ENCODE data around the gene GLI3. TPM values are rescaled to one million over a fixed set of nuclear protein-coding genes. Genes with fewer than 3 reads are reported as not detected.

Gene GLI3
- total RNA-seq, 1 donor from 2014 or later = 3.3 TPM

- DNase-seq (no peak), ATAC-seq (ENCODE audit: poor library complexity) (no peak)
- intact Hi-C loops (cut with DNase I) = loop anchor here (5.0 kb wide), 2 partner anchors 35 to 900 kb away; no protein-coding TSS in a partner anchor
These were observed 294.4 kb downstream of the GLI3 start for GRCh38 chr7:41942468-41943093.

GRCh38 chr7:41940760-41941343 lies 296.2 kb downstream of the GLI3 start:
- intact Hi-C loops (cut with DNase I) = loop anchor here (5.0 kb wide), 2 partner anchors 36 to 901 kb away; no protein-coding TSS in a partner anchor
- ATAC-seq (ENCODE audit: poor library complexity) = peak; percentile 89
- DNase-seq = peak; percentile 57

- DNase-seq = no peak
- no peak for ATAC-seq (ENCODE audit: poor library complexity)
- intact Hi-C loops (cut with DNase I) = no loop called here
These were observed 298.6 kb downstream of the GLI3 start for GRCh38 chr7:41938371-41938770.

GRCh38 chr7:41933427-41933826 lies 303.6 kb downstream of the GLI3 start:
- intact Hi-C loops (cut with DNase I) = no loop called here
- DNase-seq (no peak), ATAC-seq (ENCODE audit: poor library complexity) (no peak)

GRCh38 chr7:41931263-41931646 lies 305.8 kb downstream of the GLI3 start:
- DNase-seq (no peak), ATAC-seq (ENCODE audit: poor library complexity) (no peak)
- intact Hi-C loops (cut with DNase I) = no loop called here

- ATAC-seq (ENCODE audit: poor library complexity) (no peak), DNase-seq (no peak)
- intact Hi-C loops (cut with DNase I) = no loop called here
These were observed 306.3 kb downstream of the GLI3 start for GRCh38 chr7:41930538-41931262.

GRCh38 chr7:41928781-41929180 lies 308.2 kb downstream of the GLI3 start:
- ATAC-seq (ENCODE audit: poor library complexity) (no peak), DNase-seq (no peak)
- intact Hi-C loops (cut with DNase I) = no loop called here

- DNase-seq (no peak), ATAC-seq (ENCODE audit: poor library complexity) (no peak)
- intact Hi-C loops (cut with DNase I) = no loop called here
These were observed 308.8 kb downstream of the GLI3 start for GRCh38 chr7:41928166-41928565.

GRCh38 chr7:41927380-41927779 lies 309.6 kb downstream of the GLI3 start:
- ATAC-seq (ENCODE audit: poor library complexity) = no peak
- DNase-seq = no peak
- intact Hi-C loops (cut with DNase I) = no loop called here

- no peak for DNase-seq
- ATAC-seq (ENCODE audit: poor library complexity) = no peak
- intact Hi-C loops (cut with DNase I) = no loop called here
These were observed 311.1 kb downstream of the GLI3 start for GRCh38 chr7:41925946-41926345.

- intact Hi-C loops (cut with DNase I) = no loop called here
- ATAC-seq (ENCODE audit: poor library complexity) (no peak), DNase-seq (no peak)
These were observed 312.2 kb downstream of the GLI3 start for GRCh38 chr7:41924796-41925195.

GRCh38 chr7:41922373-41922772 lies 314.6 kb downstream of the GLI3 start:
- intact Hi-C loops (cut with DNase I) = no loop called here
- ATAC-seq (ENCODE audit: poor library complexity) (no peak), DNase-seq (no peak)

GRCh38 chr7:41921453-41921981 lies 315.5 kb downstream of the GLI3 start:
- no peak for DNase-seq
- ATAC-seq (ENCODE audit: poor library complexity) = peak; percentile 76
- intact Hi-C loops (cut with DNase I) = no loop called here

- intact Hi-C loops (cut with DNase I) = no loop called here
- no peak for ATAC-seq (ENCODE audit: poor library complexity)
- DNase-seq = no peak
These were observed 318.4 kb downstream of the GLI3 start for GRCh38 chr7:41918597-41918996.

GRCh38 chr7:41916450-41916927 lies 320.5 kb downstream of the GLI3 start:
- intact Hi-C loops (cut with DNase I) = no loop called here
- ATAC-seq (ENCODE audit: poor library complexity) = peak; percentile 57
- no peak for DNase-seq

GRCh38 chr7:41915871-41916270 lies 321.1 kb downstream of the GLI3 start:
- DNase-seq (no peak), ATAC-seq (ENCODE audit: poor library complexity) (no peak)
- intact Hi-C loops (cut with DNase I) = no loop called here

GRCh38 chr7:41912851-41913567 lies 324.0 kb downstream of the GLI3 start:
- DNase-seq (no peak), ATAC-seq (ENCODE audit: poor library complexity) (no peak)
- intact Hi-C loops (cut with DNase I) = no loop called here

- DNase-seq (no peak), ATAC-seq (ENCODE audit: poor library complexity) (no peak)
- intact Hi-C loops (cut with DNase I) = no loop called here
These were observed 324.6 kb downstream of the GLI3 start for GRCh38 chr7:41912426-41912825.

GRCh38 chr7:41911792-41912191 lies 325.2 kb downstream of the GLI3 start:
- DNase-seq (no peak), ATAC-seq (ENCODE audit: poor library complexity) (no peak)
- intact Hi-C loops (cut with DNase I) = no loop called here
